Activated CD4-positive, alpha-beta T cell treated with anti-CD3 and anti-CD28 coated beads, Interleukin-2, amount 10 ng/mL, durations not matched to agents 24 days and 14 days (primary cell): Measurements from ENCODE around the gene NLRC4. TPM values are rescaled to one million over a fixed set of nuclear protein-coding genes. Genes with fewer than 3 reads are reported as not detected.
"Not testable (repeated sequence)": the region's sequence is repeated elsewhere in the genome, so short reads cannot be mapped to it uniquely, and the experiment has no call there.

Source experiments
- DNase-seq: peaks from one replicate; pipeline ENCODE4 v3.0.0; 2022
- H3K27ac Mint-ChIP-seq: one replicate; pipeline ENCODE4 v1.8.0; 2022; ENCODE audit warnings: mild to moderate bottlenecking, mixed read lengths
- H3K27me3 Mint-ChIP-seq: one replicate; pipeline ENCODE4 v1.8.0; 2022; ENCODE audit warnings: mixed read lengths
- H3K36me3 Mint-ChIP-seq: one replicate; pipeline ENCODE4 v1.8.0; 2022; ENCODE audit warnings: low read depth, mild to moderate bottlenecking, mixed read lengths
- H3K4me1 Mint-ChIP-seq: one replicate; pipeline ENCODE4 v1.8.0; 2021; ENCODE audit warnings: mixed read lengths
- H3K4me3 Mint-ChIP-seq: one replicate; pipeline ENCODE4 v1.8.0; 2022; ENCODE audit warnings: mild to moderate bottlenecking, moderate library complexity, mixed read lengths
- H3K9me3 Mint-ChIP-seq: one replicate; pipeline ENCODE4 v1.8.0; 2021; ENCODE audit warnings: mixed read lengths
- intact Hi-C: fragments of 100-400 bp; cut with micrococcal nuclease; formaldehyde crosslinking; loops from one replicate; pipeline ENCODE4 v1.15.1; 2023
- total RNA-seq: library from RNA; stranded (reverse); gene quantifications from 2 replicates; pipeline ENCODE4 v1.2.3, GENCODE V29; 2022

The NLRC4 gene
- total RNA-seq, 1 donor from 2014 or later, result 0.19 TPM

- no peak overlapping the region for H3K27ac Mint-ChIP-seq
- H3K4me1 Mint-ChIP-seq, result no peaks in the 10 kb centered on the region
- intact Hi-C loops, result no loop called here
- no peaks in the 10 kb centered on the region for H3K9me3 Mint-ChIP-seq
- no peaks in the 10 kb centered on the region for H3K27me3 Mint-ChIP-seq
- H3K4me3 Mint-ChIP-seq, result no peak overlapping the region
- H3K36me3 Mint-ChIP-seq, result peaks cover 10% of the 10 kb centered on the region
- no peak for DNase-seq
Observed at GRCh38 chr2:32228181-32228580, 36.5 kb downstream of the NLRC4 start.

- Mint-ChIP-seq H3K4me3 (no peak overlapping the region), H3K4me1 (no peaks in the 10 kb centered on the region), H3K27me3 (no peaks in the 10 kb centered on the region), H3K9me3 (no peaks in the 10 kb centered on the region), H3K36me3 (peaks cover 13% of the 10 kb centered on the region), H3K27ac (no peak overlapping the region)
- intact Hi-C loops, result no loop called here
- DNase-seq, result no peak
Observed at GRCh38 chr2:32227492-32227891, 37.2 kb downstream of the NLRC4 start.

- no peak for DNase-seq
- Mint-ChIP-seq H3K27me3 (no peaks in the 10 kb centered on the region), H3K27ac (no peak overlapping the region), H3K4me3 (no peak overlapping the region), H3K4me1 (no peaks in the 10 kb centered on the region), H3K9me3 (no peaks in the 10 kb centered on the region), H3K36me3 (peaks cover 32% of the 10 kb centered on the region)
- intact Hi-C loops, result no loop called here
Observed at GRCh38 chr2:32222966-32223365, 41.7 kb downstream of the NLRC4 start.

GRCh38 chr2:32220445-32220844 is 44.2 kb downstream of the NLRC4 start:
- H3K4me1 Mint-ChIP-seq, result no peaks in the 10 kb centered on the region
- no peak for DNase-seq
- intact Hi-C loops, result no loop called here
- H3K36me3 Mint-ChIP-seq, result peaks cover 32% of the 10 kb centered on the region
- H3K9me3 Mint-ChIP-seq, result no peaks in the 10 kb centered on the region
- H3K27ac Mint-ChIP-seq, result no peak overlapping the region
- no peak overlapping the region for H3K4me3 Mint-ChIP-seq
- H3K27me3 Mint-ChIP-seq, result no peaks in the 10 kb centered on the region

GRCh38 chr2:32212295-32212694 is 52.4 kb downstream of the NLRC4 start:
- no peak overlapping the region for H3K4me3 Mint-ChIP-seq
- no peaks in the 10 kb centered on the region for H3K9me3 Mint-ChIP-seq
- peaks cover 21% of the 10 kb centered on the region for H3K36me3 Mint-ChIP-seq
- DNase-seq, result no peak
- no peaks in the 10 kb centered on the region for H3K27me3 Mint-ChIP-seq
- intact Hi-C loops, result no loop called here
- no peaks in the 10 kb centered on the region for H3K4me1 Mint-ChIP-seq
- no peak overlapping the region for H3K27ac Mint-ChIP-seq

- no peaks in the 10 kb centered on the region for H3K27me3 Mint-ChIP-seq
- H3K36me3 Mint-ChIP-seq, result peaks cover 15% of the 10 kb centered on the region
- H3K27ac Mint-ChIP-seq, result no peak overlapping the region
Observed at GRCh38 chr2:32210767-32211408, 53.8 kb downstream of the NLRC4 start.

GRCh38 chr2:32203428-32203827 is 61.3 kb downstream of the NLRC4 start:
- peak; percentile 43 for DNase-seq
- H3K27me3 Mint-ChIP-seq, H3K27ac Mint-ChIP-seq, H3K9me3 Mint-ChIP-seq, H3K4me1 Mint-ChIP-seq, H3K4me3 Mint-ChIP-seq, intact Hi-C loops: not testable (repeated sequence)
- H3K36me3 Mint-ChIP-seq, result peaks cover 27% of the 10 kb centered on the region

More at GRCh38 chr2:32210767-32211408, 53.8 kb downstream of the NLRC4 start:
- DNase-seq, result peak; percentile 44
- no peaks in the 10 kb centered on the region for H3K9me3 Mint-ChIP-seq
- no peaks in the 10 kb centered on the region for H3K4me1 Mint-ChIP-seq
- H3K4me3 Mint-ChIP-seq, result no peak overlapping the region
- intact Hi-C loops, result no loop called here

- Mint-ChIP-seq H3K4me1 (peaks cover 4% of the 10 kb centered on the region), H3K27ac (no peak overlapping the region), H3K36me3 (peaks cover 32% of the 10 kb centered on the region), H3K4me3 (no peak overlapping the region), H3K9me3 (no peaks in the 10 kb centered on the region), H3K27me3 (no peaks in the 10 kb centered on the region)
- intact Hi-C loops, result no loop called here
- peak; percentile 23 for DNase-seq
Observed at GRCh38 chr2:32200814-32201213, 63.9 kb downstream of the NLRC4 start.

GRCh38 chr2:32192418-32192817 is 72.3 kb downstream of the NLRC4 start:
- DNase-seq, result peak; percentile 25
- no peaks in the 10 kb centered on the region for H3K9me3 Mint-ChIP-seq
- intact Hi-C loops, result no loop called here
- H3K27me3 Mint-ChIP-seq, result no peaks in the 10 kb centered on the region
- H3K4me3 Mint-ChIP-seq, result no peak overlapping the region
- H3K4me1 Mint-ChIP-seq, result peaks cover 10% of the 10 kb centered on the region
- H3K27ac Mint-ChIP-seq, result peak overlapping the region; percentile 17
- H3K36me3 Mint-ChIP-seq, result peaks cover 22% of the 10 kb centered on the region

GRCh38 chr2:32189011-32189410 is 75.7 kb downstream of the NLRC4 start:
- Mint-ChIP-seq H3K4me3 (no peak overlapping the region), H3K36me3 (peaks cover 37% of the 10 kb centered on the region), H3K27ac (no peak overlapping the region), H3K4me1 (peaks cover 10% of the 10 kb centered on the region), H3K27me3 (no peaks in the 10 kb centered on the region), H3K9me3 (no peaks in the 10 kb centered on the region)
- DNase-seq, result no peak
- intact Hi-C loops, result no loop called here

GRCh38 chr2:32182667-32183066 is 82.0 kb downstream of the NLRC4 start:
- DNase-seq, result peak; percentile 49
- Mint-ChIP-seq H3K4me1 (no peaks in the 10 kb centered on the region), H3K36me3 (peaks cover 26% of the 10 kb centered on the region), H3K9me3 (no peaks in the 10 kb centered on the region), H3K4me3 (no peak overlapping the region), H3K27me3 (no peaks in the 10 kb centered on the region), H3K27ac (no peak overlapping the region)
- intact Hi-C loops, result no loop called here

Other genes starting within 250 kb of the NLRC4 start
- gene DPY30, start 225.1 kb downstream of the NLRC4 start, total RNA-seq, result 71.8 and 74.4 TPM in 2 replicates
- 19.5 and 20.9 TPM in 2 replicates for gene SPAST, start 201.3 kb downstream of the NLRC4 start, total RNA-seq
- 26.0 and 27.4 TPM in 2 replicates for gene SLC30A6, start 99.0 kb downstream of the NLRC4 start, total RNA-seq
- gene YIPF4, start 13.0 kb upstream of the NLRC4 start, total RNA-seq, result 34.5 and 37.9 TPM in 2 replicates
- 101 and 105 TPM in 2 replicates for gene BIRC6, start 92.1 kb upstream of the NLRC4 start, total RNA-seq